Esophagus squamous epithelium (tissue), 4 donors: ENCODE data around the gene ZSWIM8.

Experiments
- POLR2A ChIP-seq, 4 donors: fragments of 450-650 bp; IDR thresholded peaks; one replicate each; pipeline ENCODE4 v1.6.1; 2017; ENCODE audit warnings: antibody characterized with exemption in 4 of 4, mild to moderate bottlenecking in 4 of 4, moderate library complexity in 3 of 4
- TF ChIP-seq, protein P1 (sequence below), 6 experiments: fragments of 450-650 bp in 4 of 6; fragments of 200-600 bp in 2 of 6; sonication (generic) in 2 of 6; IDR thresholded peaks; one replicate each; pipeline ENCODE4 v1.5.1; 2016 to 2019; ENCODE audit warnings: antibody characterized with exemption in 6 of 6, mild to moderate bottlenecking in 4 of 6, moderate library complexity in 4 of 6

DNA sequence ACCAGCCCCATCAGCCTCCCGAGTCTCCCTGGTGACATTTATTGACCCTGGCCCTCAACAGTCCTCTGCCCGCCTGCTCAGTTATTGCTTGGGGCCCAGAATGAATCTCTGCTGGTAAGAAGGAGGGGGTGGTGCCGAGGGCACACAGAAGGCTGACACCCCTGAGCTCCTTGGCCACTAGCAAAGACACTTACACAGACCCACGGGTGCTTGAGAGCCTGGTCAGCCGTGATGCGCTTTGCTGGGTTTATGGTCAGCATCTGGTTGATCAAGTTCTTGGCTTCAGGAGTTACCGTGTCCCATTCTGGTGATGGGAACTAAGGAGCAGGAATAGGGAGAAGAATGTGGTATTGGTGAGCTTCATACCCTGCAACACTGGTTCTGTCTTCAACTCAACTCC is 61.6 kb downstream of the ZSWIM8 start:
- TF ChIP-seq, protein P1, sequence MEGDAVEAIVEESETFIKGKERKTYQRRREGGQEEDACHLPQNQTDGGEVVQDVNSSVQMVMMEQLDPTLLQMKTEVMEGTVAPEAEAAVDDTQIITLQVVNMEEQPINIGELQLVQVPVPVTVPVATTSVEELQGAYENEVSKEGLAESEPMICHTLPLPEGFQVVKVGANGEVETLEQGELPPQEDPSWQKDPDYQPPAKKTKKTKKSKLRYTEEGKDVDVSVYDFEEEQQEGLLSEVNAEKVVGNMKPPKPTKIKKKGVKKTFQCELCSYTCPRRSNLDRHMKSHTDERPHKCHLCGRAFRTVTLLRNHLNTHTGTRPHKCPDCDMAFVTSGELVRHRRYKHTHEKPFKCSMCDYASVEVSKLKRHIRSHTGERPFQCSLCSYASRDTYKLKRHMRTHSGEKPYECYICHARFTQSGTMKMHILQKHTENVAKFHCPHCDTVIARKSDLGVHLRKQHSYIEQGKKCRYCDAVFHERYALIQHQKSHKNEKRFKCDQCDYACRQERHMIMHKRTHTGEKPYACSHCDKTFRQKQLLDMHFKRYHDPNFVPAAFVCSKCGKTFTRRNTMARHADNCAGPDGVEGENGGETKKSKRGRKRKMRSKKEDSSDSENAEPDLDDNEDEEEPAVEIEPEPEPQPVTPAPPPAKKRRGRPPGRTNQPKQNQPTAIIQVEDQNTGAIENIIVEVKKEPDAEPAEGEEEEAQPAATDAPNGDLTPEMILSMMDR (IDR thresholded peaks at IDR 0.05) = no peak
- TF ChIP-seq POLR2A (IDR thresholded peaks at IDR 0.05) = no peak
